TTC549 (cell line): ENCODE data around the gene GRIN2A.

ENCODE experiments used
- FAIRE-seq: peaks from 2 replicates; lab custom pipeline; 2012; peaks lifted over from hg19 to GRCh38; lab: Jason Lieb, UNC

GRIN2A gene

GRCh38 chr16:10085078-10085798, 97.0 kb downstream of the GRIN2A start:
- FAIRE-seq: no peak

- FAIRE-seq: no peak
Observed at GRCh38 chr16:10083301-10083700, 98.9 kb downstream of the GRIN2A start.

- no peak for FAIRE-seq
Observed at GRCh38 chr16:10081201-10081940, 100.9 kb downstream of the GRIN2A start.

GRCh38 chr16:10080051-10080772, 102.0 kb downstream of the GRIN2A start:
- no peak for FAIRE-seq

GRCh38 chr16:10078541-10078949, 103.7 kb downstream of the GRIN2A start:
- no peak for FAIRE-seq

GRCh38 chr16:10077861-10078260, 104.4 kb downstream of the GRIN2A start:
- FAIRE-seq: no peak

GRCh38 chr16:10076037-10076436, 106.2 kb downstream of the GRIN2A start:
- FAIRE-seq: no peak

GRCh38 chr16:10070591-10070990, 111.6 kb downstream of the GRIN2A start:
- no peak for FAIRE-seq

GRCh38 chr16:10069374-10069773, 112.9 kb downstream of the GRIN2A start:
- FAIRE-seq: no peak

GRCh38 chr16:10067835-10068234, 114.4 kb downstream of the GRIN2A start:
- FAIRE-seq: no peak

- FAIRE-seq: no peak
Observed at GRCh38 chr16:10067406-10067805, 114.8 kb downstream of the GRIN2A start.

- no peak for FAIRE-seq
Observed at GRCh38 chr16:10065019-10065418, 117.2 kb downstream of the GRIN2A start.

- no peak for FAIRE-seq
Observed at GRCh38 chr16:10048850-10049249, 133.4 kb downstream of the GRIN2A start.

GRCh38 chr16:10045947-10046346, 136.3 kb downstream of the GRIN2A start:
- no peak for FAIRE-seq

- FAIRE-seq: no peak
Observed at GRCh38 chr16:10045291-10045775, 136.9 kb downstream of the GRIN2A start.

GRCh38 chr16:10040136-10041080, 141.8 kb downstream of the GRIN2A start:
- no peak for FAIRE-seq

- FAIRE-seq: no peak
Observed at GRCh38 chr16:10039220-10040096, 142.8 kb downstream of the GRIN2A start.

GRCh38 chr16:10037751-10038150, 144.5 kb downstream of the GRIN2A start:
- no peak for FAIRE-seq

GRCh38 chr16:10036956-10037355, 145.3 kb downstream of the GRIN2A start:
- FAIRE-seq: no peak

GRCh38 chr16:10033556-10033955, 148.7 kb downstream of the GRIN2A start:
- FAIRE-seq: no peak

- no peak for FAIRE-seq
Observed at GRCh38 chr16:10031955-10032354, 150.3 kb downstream of the GRIN2A start.
